GM10248 (cell line): ENCODE measurements around the gene CAMKK2.

Experiments used
- CTCF ChIA-PET: fragments of 300-600 bp; sonication (Branson Sonifier 250); formaldehyde crosslinking; extraction: SDS; loops from one replicate; lab custom pipeline; 2021; ENCODE audit warnings: antibody characterized with exemption; lab: Yijun Ruan, JAX
- POLR2A ChIA-PET: fragments of 350-650 bp; sonication (Branson Sonifier 250); formaldehyde crosslinking; extraction: SDS; loops from one replicate; lab custom pipeline; 2020; ENCODE audit warnings: antibody characterized with exemption; lab: Yijun Ruan, JAX
- DNase-seq: peaks from one replicate; pipeline ENCODE4 v3.0.0; 2012; ENCODE audit errors: extremely low spot score
- TF ChIP-seq, protein P1 (sequence below): IDR thresholded peaks from 2 replicates; pipeline ENCODE4 v1.5.1; 2012; ENCODE audit warnings: mild to moderate bottlenecking, low read depth; ENCODE audit errors: extremely low read depth, missing control alignments, control extremely low read depth

CAMKK2 gene

DNA sequence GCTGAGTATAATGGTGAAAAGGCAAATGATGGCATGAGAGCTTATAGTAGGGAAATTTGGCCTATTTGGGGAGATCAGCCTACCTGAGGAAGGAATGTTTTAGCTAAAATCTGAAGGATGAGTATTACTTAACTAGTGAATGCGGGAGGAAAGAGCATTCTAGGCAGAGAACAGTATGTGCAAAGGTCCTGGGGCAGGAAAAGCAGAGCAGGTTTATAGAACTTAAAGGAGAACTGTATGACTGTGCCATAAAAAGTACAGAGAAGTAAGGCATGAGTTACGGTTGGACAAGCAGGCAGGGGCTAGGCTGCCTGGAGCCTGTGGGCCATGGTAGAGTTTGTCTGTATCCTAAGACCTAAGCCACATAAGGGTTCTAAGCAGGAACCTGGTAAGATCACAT is 108.3 kb downstream of the CAMKK2 start:
- DNase-seq, result no peak
- TF ChIP-seq, protein P1, sequence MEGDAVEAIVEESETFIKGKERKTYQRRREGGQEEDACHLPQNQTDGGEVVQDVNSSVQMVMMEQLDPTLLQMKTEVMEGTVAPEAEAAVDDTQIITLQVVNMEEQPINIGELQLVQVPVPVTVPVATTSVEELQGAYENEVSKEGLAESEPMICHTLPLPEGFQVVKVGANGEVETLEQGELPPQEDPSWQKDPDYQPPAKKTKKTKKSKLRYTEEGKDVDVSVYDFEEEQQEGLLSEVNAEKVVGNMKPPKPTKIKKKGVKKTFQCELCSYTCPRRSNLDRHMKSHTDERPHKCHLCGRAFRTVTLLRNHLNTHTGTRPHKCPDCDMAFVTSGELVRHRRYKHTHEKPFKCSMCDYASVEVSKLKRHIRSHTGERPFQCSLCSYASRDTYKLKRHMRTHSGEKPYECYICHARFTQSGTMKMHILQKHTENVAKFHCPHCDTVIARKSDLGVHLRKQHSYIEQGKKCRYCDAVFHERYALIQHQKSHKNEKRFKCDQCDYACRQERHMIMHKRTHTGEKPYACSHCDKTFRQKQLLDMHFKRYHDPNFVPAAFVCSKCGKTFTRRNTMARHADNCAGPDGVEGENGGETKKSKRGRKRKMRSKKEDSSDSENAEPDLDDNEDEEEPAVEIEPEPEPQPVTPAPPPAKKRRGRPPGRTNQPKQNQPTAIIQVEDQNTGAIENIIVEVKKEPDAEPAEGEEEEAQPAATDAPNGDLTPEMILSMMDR, result no peak
- ChIA-PET POLR2A (no interaction called here), CTCF (no interaction called here)
